Psoas muscle (tissue), 8 donors: ENCODE data around the gene STARD9. TPM values are rescaled to one million over a fixed set of nuclear protein-coding genes. Genes with fewer than 3 reads are reported as not detected.

Source experiments
- ATAC-seq, 4 donors: fragments of 200-7000 bp; cut with Tn5 transposase; one replicate each; pipeline ENCODE4 v1.9.1; 2020; ENCODE audit warnings: moderate library complexity in 3 of 4, mild to moderate bottlenecking in 2 of 4
- DNase-seq, 2 donors: peaks; one replicate each; pipeline ENCODE4 v3.0.0-alpha.2; 2020
- H3K27ac ChIP-seq: fragments of 200-600 bp; one replicate; pipeline ENCODE4 v1.8.0; 2022
- H3K27me3 ChIP-seq, 3 donors: fragments of 200-600 bp in 1 of 3; one replicate each; pipeline versions ENCODE4 v1.6.1 to v1.8.0; 2013 to 2022; ENCODE audit warnings: low read length in 2 of 3, mild to moderate bottlenecking in 2 of 3, moderate library complexity in 1 of 3; ENCODE audit not compliant: insufficient read depth in 3 of 3
- H3K36me3 ChIP-seq, 2 donors: fragments of 200-600 bp in 1 of 2; one replicate each; pipeline versions ENCODE4 v1.6.1 to v1.8.0; 2013 to 2022; ENCODE audit warnings: low read depth in 1 of 2, mild to moderate bottlenecking in 1 of 2, moderate library complexity in 1 of 2; ENCODE audit not compliant: insufficient read depth in 1 of 2
- H3K4me1 ChIP-seq: fragments of 200-600 bp; one replicate; pipeline ENCODE4 v1.8.0; 2022
- H3K4me3 ChIP-seq: fragments of 200-600 bp; one replicate; pipeline ENCODE4 v1.8.0; 2022; ENCODE audit warnings: mild to moderate bottlenecking
- H3K9me3 ChIP-seq: fragments of 200-600 bp; one replicate; pipeline ENCODE4 v1.8.0; 2022
- WGBS, 3 donors: extraction: QIAGEN DNeasy Blood & Tissue Kit; methylation state at CpG; one replicate each; pipeline versions ENCODE4 v1.1.6 to v1.1.7; 2013; 5-methylcytosine and 5-hydroxymethylcytosine counted together
- intact Hi-C, 2 donors: fragments of 100-400 bp; cut with DNase I; formaldehyde crosslinking; loops; one replicate each; pipeline versions ENCODE4 v1.11.0 to v1.14.2; 2022
- polyA plus RNA-seq, 3 donors: library from polyadenylated mRNA; stranded (reverse); fragments of 200-250 nt; gene quantifications; one replicate each; pipeline ENCODE4 v1.2.3, GENCODE V29; 2013
- total RNA-seq, 4 donors: library from RNA; stranded (reverse); fragmentation: NEBNext Ultra II Directional in 2 of 4; extraction: Animal tissue kit (Norgen Biotek cat#: 25700) in 2 of 4; gene quantifications; one replicate each; pipeline versions ENCODE4 v1.2.1 to v1.2.4, GENCODE V29; 2021 to 2023
- TF ChIP-seq, protein P1 (sequence below): fragments of 200-600 bp; IDR thresholded peaks from one replicate; pipeline ENCODE4 v1.8.0; 2022; ENCODE audit warnings: antibody characterized with exemption
- donor health status: healthy with polysubstance abuse.
- donor health status: DM: no; HTN: no; CAD: no; lungs with moderate emphysema.
- donor health status: Bipolar disorder and iron deficiency.
- donor health status: healthy.
- donor health status: DM: yes; HTN: yes; CAD: no.
- donor health status: DM: no; HTN: no; CAD: no.
- donor health status: DM: no; HTN: no; CAD: no.
- donor health status: DM: yes; HTN: yes; CAD: no.

The STARD9 gene
- total and polyA plus RNA-seq, 7 donors, result 0.65 to 4.1 (median 1.7) TPM

DNA sequence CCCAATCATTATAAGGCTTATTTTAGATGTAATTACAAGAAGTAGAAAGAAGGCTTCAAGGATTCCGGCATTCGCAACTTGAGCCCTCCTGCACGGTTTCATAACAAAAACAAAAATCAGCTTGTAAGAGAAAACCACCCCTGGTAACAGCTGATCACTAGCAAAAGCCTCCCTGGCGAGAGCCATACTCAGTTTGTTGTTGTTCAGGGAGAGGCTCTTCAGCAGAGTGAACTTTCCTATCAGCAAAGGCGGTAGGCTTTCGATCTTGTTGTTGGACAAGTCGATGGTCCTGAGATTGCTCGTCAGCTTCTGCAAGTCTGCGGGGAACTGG lies 27.5 kb upstream of the STARD9 start:
- 1 to 3% (median 3%) methylated on average over 9 of the region's 9 CpGs for WGBS, 3 donors
- peaks cover 4 to 39% of the 10 kb centered on the region in 2 donors for H3K36me3 ChIP-seq
- H3K9me3 ChIP-seq, result no peaks in the 10 kb centered on the region
- intact Hi-C loops, result loop anchor here in 1 of 2 donors (2.0 kb wide), 1 partner anchor 99 kb away; no protein-coding TSS in a partner anchor
- TF ChIP-seq, protein P1, sequence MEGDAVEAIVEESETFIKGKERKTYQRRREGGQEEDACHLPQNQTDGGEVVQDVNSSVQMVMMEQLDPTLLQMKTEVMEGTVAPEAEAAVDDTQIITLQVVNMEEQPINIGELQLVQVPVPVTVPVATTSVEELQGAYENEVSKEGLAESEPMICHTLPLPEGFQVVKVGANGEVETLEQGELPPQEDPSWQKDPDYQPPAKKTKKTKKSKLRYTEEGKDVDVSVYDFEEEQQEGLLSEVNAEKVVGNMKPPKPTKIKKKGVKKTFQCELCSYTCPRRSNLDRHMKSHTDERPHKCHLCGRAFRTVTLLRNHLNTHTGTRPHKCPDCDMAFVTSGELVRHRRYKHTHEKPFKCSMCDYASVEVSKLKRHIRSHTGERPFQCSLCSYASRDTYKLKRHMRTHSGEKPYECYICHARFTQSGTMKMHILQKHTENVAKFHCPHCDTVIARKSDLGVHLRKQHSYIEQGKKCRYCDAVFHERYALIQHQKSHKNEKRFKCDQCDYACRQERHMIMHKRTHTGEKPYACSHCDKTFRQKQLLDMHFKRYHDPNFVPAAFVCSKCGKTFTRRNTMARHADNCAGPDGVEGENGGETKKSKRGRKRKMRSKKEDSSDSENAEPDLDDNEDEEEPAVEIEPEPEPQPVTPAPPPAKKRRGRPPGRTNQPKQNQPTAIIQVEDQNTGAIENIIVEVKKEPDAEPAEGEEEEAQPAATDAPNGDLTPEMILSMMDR, result no peak
- H3K4me1 ChIP-seq, result peaks cover 38% of the 10 kb centered on the region
- H3K4me3 ChIP-seq, result peak overlapping the region; percentile 80
- no peak for DNase-seq
- ATAC-seq, result peak in 3 of 4 donors; percentile 14 to 22 (median 14)
- peak overlapping the region; percentile 88 for H3K27ac ChIP-seq
- H3K27me3 ChIP-seq, result no peaks in the 10 kb centered on the region

DNA sequence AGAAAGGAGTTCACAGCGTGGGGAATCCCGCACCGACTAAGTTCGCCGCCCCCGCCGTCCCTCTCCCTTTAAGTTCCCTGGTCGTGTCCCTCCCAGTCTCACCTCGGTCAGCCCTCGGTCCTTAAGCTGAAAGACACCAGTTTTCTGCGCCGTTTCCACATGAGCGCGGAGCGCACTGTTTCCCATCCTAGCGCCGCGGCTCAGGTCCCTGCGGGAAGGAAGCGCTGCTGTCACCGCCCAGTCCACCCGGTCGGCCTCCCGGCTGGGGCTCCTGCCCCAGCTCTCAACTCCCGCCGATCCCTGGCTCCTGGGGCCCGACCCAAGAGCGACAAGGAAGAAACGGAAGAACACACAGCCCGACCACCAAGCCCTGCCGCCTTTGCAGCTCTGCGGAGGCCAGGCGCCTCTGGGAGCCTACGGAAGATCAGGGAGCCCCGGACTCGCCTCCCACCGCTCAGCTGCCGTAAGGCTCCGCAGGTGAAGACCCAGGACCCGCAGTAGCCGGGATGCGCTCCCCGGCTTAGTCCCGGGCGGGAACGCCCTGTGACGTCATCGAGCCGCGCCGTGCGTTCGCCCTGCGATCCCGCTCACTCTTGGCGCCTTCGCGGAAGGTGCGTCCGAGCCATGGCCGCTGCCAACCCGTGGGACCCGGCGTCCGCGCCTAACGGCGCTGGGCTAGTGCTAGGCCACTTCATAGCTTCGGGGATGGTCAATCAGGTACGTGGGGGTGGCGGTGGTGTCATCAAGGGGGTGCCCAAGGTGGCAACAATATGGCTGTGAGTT lies 27.0 kb upstream of the STARD9 start, which contains the start of the genes HAUS2 and LRRC57:
Gene HAUS2 (plus strand): TSS at position 590 of the 783 bp plus-strand sequence. CDS start 35 bp downstream, at position 625.
Gene LRRC57 (minus strand): TSS at position 545 of the 783 bp plus-strand sequence. CDS start 359 bp downstream, at position 186.
- Histone ChIP-seq H3K4me1 (peaks cover 38% of the 10 kb centered on the region), H3K4me3 (peak within 1 kb of the TSS; percentile 80), H3K9me3 (no peaks in the 10 kb centered on the region), H3K27me3 (no peaks in the 10 kb centered on the region), H3K36me3 (peaks cover 4 to 34% of the 10 kb centered on the region in 2 donors), H3K27ac (peak within 1 kb of the TSS; percentile 88)
- DNase-seq (peak; percentile 90 to 94), ATAC-seq (peak; percentile 94 to 97 (median 94))
- TF ChIP-seq, protein P1, result no peak
- 0% methylated on average over 66 to 71 of the region's 71 CpGs for WGBS, 3 donors
- intact Hi-C loops, result loop anchor here in 1 of 2 donors (2.0 kb wide), 1 partner anchor 98 kb away; no protein-coding TSS in a partner anchor

DNA sequence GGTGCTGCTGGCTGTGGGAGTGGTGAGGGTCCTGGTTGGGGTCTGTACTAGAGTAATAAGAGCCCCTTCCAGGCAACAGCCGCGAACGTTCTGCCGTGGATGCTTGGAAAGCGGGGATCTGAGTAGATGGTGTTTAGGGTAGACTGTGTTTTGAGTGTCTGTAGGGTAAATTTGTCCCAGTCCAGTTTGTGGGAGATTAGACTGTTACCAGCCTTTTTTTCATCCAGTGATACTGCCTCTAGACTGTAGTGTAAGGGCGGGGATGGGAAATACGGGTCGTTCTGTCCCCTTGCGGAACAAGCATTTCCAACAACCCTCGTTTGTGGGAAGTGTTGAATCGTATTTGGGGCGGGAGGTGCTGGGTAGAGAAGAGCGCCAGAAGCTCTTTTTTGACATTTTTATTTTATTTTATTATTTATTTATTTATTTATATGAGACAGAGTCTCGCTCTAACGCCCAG lies 26.3 kb upstream of the STARD9 start:
- Histone ChIP-seq H3K27ac (peak overlapping the region; percentile 88), H3K4me3 (peak overlapping the region; percentile 80), H3K36me3 (peaks cover 4 to 28% of the 10 kb centered on the region in 2 donors), H3K9me3 (no peaks in the 10 kb centered on the region), H3K27me3 (no peaks in the 10 kb centered on the region), H3K4me1 (peaks cover 38% of the 10 kb centered on the region)
- intact Hi-C loops, result loop anchor here in 1 of 2 donors (2.0 kb wide), 1 partner anchor 98 kb away; no protein-coding TSS in a partner anchor
- 0 to 1% (median 0%) methylated on average over 15 of the region's 15 CpGs for WGBS, 3 donors
- ATAC-seq (peak; percentile 21 to 44 (median 22)), DNase-seq (no peak)
- TF ChIP-seq, protein P1, result no peak

DNA sequence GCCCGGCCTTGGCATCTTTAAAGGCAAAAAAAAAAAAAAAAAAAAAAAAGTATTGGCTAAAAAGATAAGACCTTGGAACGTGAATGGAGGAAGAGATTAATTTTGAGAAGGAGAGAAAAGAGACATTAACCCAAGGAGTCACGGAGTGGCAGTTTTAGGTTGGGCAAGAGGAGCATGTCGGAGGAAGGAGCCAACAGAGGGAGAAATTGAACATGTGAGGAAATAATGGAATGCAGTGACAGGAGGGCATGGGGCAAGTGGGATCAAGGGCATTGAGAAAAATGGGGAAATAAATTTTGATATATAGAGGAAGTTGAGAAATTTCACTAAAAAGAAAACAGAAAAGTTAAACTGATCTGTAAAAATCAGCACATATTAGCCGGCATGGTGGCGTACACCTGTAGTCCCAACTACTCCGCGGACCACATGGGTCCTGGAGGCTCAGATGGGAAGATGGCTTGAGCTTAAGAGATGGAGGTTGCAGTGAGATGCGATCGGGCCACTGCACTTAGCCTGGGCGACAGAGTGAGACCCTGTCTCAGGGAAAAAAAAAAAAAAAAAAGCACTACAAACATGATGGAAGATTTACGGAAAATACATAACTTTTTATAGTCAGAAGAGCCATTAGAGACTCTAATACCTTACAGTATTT lies 25.5 kb upstream of the STARD9 start:
- intact Hi-C loops, result loop anchor here in 1 of 2 donors (2.0 kb wide), 1 partner anchor 97 kb away; no protein-coding TSS in a partner anchor
- H3K4me3 ChIP-seq, result peak overlapping the region; percentile 80
- peaks cover 0 to 20% of the 10 kb centered on the region in 2 donors for H3K36me3 ChIP-seq
- no peaks in the 10 kb centered on the region for H3K9me3 ChIP-seq
- no peak for ATAC-seq
- DNase-seq, result no peak
- no peaks in the 10 kb centered on the region for H3K27me3 ChIP-seq
- WGBS, 3 donors, result 70 to 74% (median 71%) methylated on average over 12 of the region's 12 CpGs
- peaks cover 38% of the 10 kb centered on the region for H3K4me1 ChIP-seq
- TF ChIP-seq, protein P1, result no peak
- no peak overlapping the region for H3K27ac ChIP-seq
